Measurements from ENCODE around the gene C1orf226. TPM values are rescaled to one million over a fixed set of nuclear protein-coding genes. Genes with fewer than 3 reads are reported as not detected.

C1orf226 gene
- total RNA-seq, 1 donor from 2014 or later, result 7.1 TPM

- Histone ChIP-seq H3K36me3 (no peaks in the 10 kb centered on the region), H3K9me3 (no peaks in the 10 kb centered on the region), H3K27ac (no peak overlapping the region), H3K4me3 (no peak overlapping the region), H3K4me1 (peaks cover 10% of the 10 kb centered on the region), H3K27me3 (no peaks in the 10 kb centered on the region)
- ATAC-seq, result no peak
- DNase-seq, result no peak
- no peak for TF ChIP-seq CTCF (IDR thresholded peaks at IDR 0.05)
- intact Hi-C loops (cut with DNase I), result no loop called here
Measured at GRCh38 chr1:162353702-162354101, 27.8 kb upstream of the C1orf226 start.

GRCh38 chr1:162357681-162358266 is 23.8 kb upstream of the C1orf226 start:
- no peak for DNase-seq
- intact Hi-C loops (cut with DNase I), result no loop called here
- ATAC-seq, result peak; percentile 77
- no peak overlapping the region for H3K4me3 ChIP-seq
- no peaks in the 10 kb centered on the region for H3K27me3 ChIP-seq
- no peak overlapping the region for H3K27ac ChIP-seq
- TF ChIP-seq CTCF (IDR thresholded peaks at IDR 0.05), result peak; percentile 54
- peaks cover 7% of the 10 kb centered on the region for H3K4me1 ChIP-seq
- H3K9me3 ChIP-seq, result no peaks in the 10 kb centered on the region
- no peaks in the 10 kb centered on the region for H3K36me3 ChIP-seq

GRCh38 chr1:162358928-162359327 is 22.6 kb upstream of the C1orf226 start:
- intact Hi-C loops (cut with DNase I), result no loop called here
- Histone ChIP-seq H3K4me1 (peaks cover under 1% of the 10 kb centered on the region), H3K9me3 (no peaks in the 10 kb centered on the region), H3K27me3 (no peaks in the 10 kb centered on the region), H3K4me3 (no peak overlapping the region), H3K36me3 (no peaks in the 10 kb centered on the region), H3K27ac (no peak overlapping the region)
- TF ChIP-seq CTCF (IDR thresholded peaks at IDR 0.05), result no peak
- DNase-seq (no peak), ATAC-seq (no peak)

- Histone ChIP-seq H3K9me3 (no peaks in the 10 kb centered on the region), H3K4me1 (no peaks in the 10 kb centered on the region), H3K36me3 (no peaks in the 10 kb centered on the region), H3K4me3 (no peak overlapping the region), H3K27ac (no peak overlapping the region), H3K27me3 (no peaks in the 10 kb centered on the region)
- TF ChIP-seq CTCF (IDR thresholded peaks at IDR 0.05), result no peak
- DNase-seq (no peak), ATAC-seq (no peak)
- intact Hi-C loops (cut with DNase I), result no loop called here
Measured at GRCh38 chr1:162359523-162360236, 21.8 kb upstream of the C1orf226 start.

- Histone ChIP-seq H3K27me3 (no peaks in the 10 kb centered on the region), H3K27ac (no peak overlapping the region), H3K9me3 (no peaks in the 10 kb centered on the region), H3K4me3 (no peak overlapping the region), H3K4me1 (no peaks in the 10 kb centered on the region), H3K36me3 (no peaks in the 10 kb centered on the region)
- DNase-seq (no peak), ATAC-seq (no peak)
- intact Hi-C loops (cut with DNase I), result no loop called here
- TF ChIP-seq CTCF (IDR thresholded peaks at IDR 0.05), result no peak
Measured at GRCh38 chr1:162360237-162360873, 21.2 kb upstream of the C1orf226 start.

Data from upper lobe of right lung (tissue), 1 donor.